Liver (tissue), 9 donors: ENCODE data around the gene CEP128. TPM values are rescaled to one million over a fixed set of nuclear protein-coding genes. Genes with fewer than 3 reads are reported as not detected.

Experiments
- DNase-seq: peaks from one replicate; pipeline ENCODE4 v3.0.0-alpha.2; 2017; ENCODE audit warnings: low spot score
- H3K27ac ChIP-seq, 2 donors: one replicate each; pipeline ENCODE4 v1.7.0; 2013; ENCODE audit warnings: inconsistent platforms in 2 of 2, low read length in 2 of 2, control low read depth in 1 of 2, low read depth in 1 of 2, mild to moderate bottlenecking in 1 of 2
- H3K27me3 ChIP-seq, 4 donors: one replicate each; pipeline versions ENCODE4 v1.6.1 to v1.7.0; 2013; ENCODE audit warnings: low read length in 3 of 4, inconsistent platforms in 1 of 4, mild to moderate bottlenecking in 1 of 4, moderate library complexity in 1 of 4; ENCODE audit not compliant: control insufficient read depth in 4 of 4, insufficient read depth in 4 of 4
- H3K36me3 ChIP-seq, 4 donors: one replicate each; pipeline versions ENCODE4 v1.6.1 to v1.7.0; 2013; ENCODE audit warnings: low read length in 3 of 4, mild to moderate bottlenecking in 3 of 4, low read depth in 1 of 4, moderate library complexity in 1 of 4; ENCODE audit not compliant: control insufficient read depth in 4 of 4, insufficient read depth in 3 of 4
- H3K4me1 ChIP-seq, 4 donors: one replicate each; pipeline versions ENCODE4 v1.6.1 to v1.7.0; 2013; ENCODE audit warnings: low read length in 3 of 4, mild to moderate bottlenecking in 3 of 4, moderate library complexity in 1 of 4; ENCODE audit not compliant: control insufficient read depth in 4 of 4, insufficient read depth in 4 of 4
- H3K4me3 ChIP-seq, 3 donors: one replicate each; pipeline versions ENCODE4 v1.6.1 to v1.7.0; 2013; ENCODE audit warnings: low read length in 3 of 3, control low read depth in 1 of 3, low read depth in 1 of 3, mild to moderate bottlenecking in 1 of 3
- H3K9ac ChIP-seq, 2 donors: one replicate each; pipeline ENCODE4 v1.7.0; 2013; ENCODE audit warnings: low read length in 2 of 2, mild to moderate bottlenecking in 2 of 2, moderate library complexity in 2 of 2, control low read depth in 1 of 2, low read depth in 1 of 2
- H3K9me3 ChIP-seq, 4 donors: one replicate each; pipeline versions ENCODE4 v1.6.1 to v1.7.0; 2013; ENCODE audit warnings: low read length in 3 of 4; ENCODE audit not compliant: control insufficient read depth in 4 of 4
- ATF3 ChIP-seq: IDR thresholded peaks from 2 replicates; pipeline ENCODE4 v1.6.1; 2016; ENCODE audit warnings: antibody characterized with exemption
- CTCF ChIP-seq: fragments of 150-350 bp; IDR thresholded peaks from 2 replicates; pipeline ENCODE4 v1.5.1; 2017; ENCODE audit warnings: improper control_type of control experiment, low read depth, low read length; ENCODE audit not compliant: missing input control
- FOXA2 ChIP-seq: IDR thresholded peaks from 2 replicates; pipeline ENCODE4 v1.6.1; 2016; ENCODE audit warnings: antibody characterized with exemption
- HNF4A ChIP-seq, 2 donors: conservative IDR thresholded peaks; 2 replicates each; pipeline ENCODE4 v1.6.1; 2016; ENCODE audit warnings: antibody characterized with exemption in 2 of 2, mild to moderate bottlenecking in 2 of 2
- HNF4G ChIP-seq: IDR thresholded peaks from 2 replicates; pipeline ENCODE4 v1.6.1; 2016; ENCODE audit warnings: antibody characterized with exemption
- JUND ChIP-seq, 2 donors: IDR thresholded peaks; 2 replicates each; pipeline ENCODE4 v1.6.1; 2016; ENCODE audit warnings: antibody characterized with exemption in 2 of 2
- MAX ChIP-seq: IDR thresholded peaks from 2 replicates; pipeline ENCODE4 v1.6.1; 2016; ENCODE audit warnings: antibody characterized with exemption
- NR2F2 ChIP-seq: IDR thresholded peaks from 2 replicates; pipeline ENCODE4 v1.6.1; 2016; ENCODE audit warnings: antibody characterized with exemption
- RAD21 ChIP-seq, 2 donors: IDR thresholded peaks; 2 replicates each; pipeline ENCODE4 v1.6.1; 2016; ENCODE audit warnings: antibody characterized with exemption in 2 of 2, mild to moderate bottlenecking in 2 of 2
- REST ChIP-seq: IDR thresholded peaks from 2 replicates; pipeline ENCODE4 v1.6.1; 2016; ENCODE audit warnings: antibody characterized with exemption, mild to moderate bottlenecking
- RXRA ChIP-seq, 2 donors: IDR thresholded peaks; 2 replicates each; pipeline ENCODE4 v1.6.1; 2017 to 2018; ENCODE audit warnings: antibody characterized with exemption in 2 of 2, mild to moderate bottlenecking in 1 of 2
- SP1 ChIP-seq: IDR thresholded peaks from 2 replicates; pipeline ENCODE4 v1.6.1; 2018; ENCODE audit warnings: antibody characterized with exemption, mild to moderate bottlenecking
- TAF1 ChIP-seq: conservative IDR thresholded peaks from 2 replicates; pipeline ENCODE4 v1.6.1; 2016; ENCODE audit warnings: antibody characterized with exemption, mild to moderate bottlenecking
- YY1 ChIP-seq: IDR thresholded peaks from 2 replicates; pipeline ENCODE4 v1.6.1; 2016; ENCODE audit warnings: antibody characterized with exemption, mild to moderate bottlenecking
- ZBTB33 ChIP-seq: IDR thresholded peaks from 2 replicates; pipeline ENCODE4 v1.6.1; 2016; ENCODE audit warnings: antibody characterized with exemption
- whole genome bisulfite sequencing: extraction: QIAGEN DNeasy Blood & Tissue Kit; methylation state at CpG from one replicate; pipeline ENCODE4 v1.1.7; 2013; 5-methylcytosine and 5-hydroxymethylcytosine counted together
- polyA plus RNA-seq, 2 donors: library from polyadenylated mRNA; stranded (reverse) in 1 of 2; unstranded in 1 of 2; fragments of 200-250 nt in 1 of 2; fragments of >200 nt in 1 of 2; fragmentation: Nextera tagmentation in 1 of 2; extraction: Ambion mirVana in 1 of 2; gene quantifications; one replicate each; pipeline versions ENCODE4 v1.2.1 to v1.2.3, GENCODE V29; 2013 to 2015
- total RNA-seq, 2 donors: library from RNA; depleted of rRNA; stranded (reverse); fragments of >200 nt; gene quantifications; one replicate each; pipeline ENCODE4 v1.2.3, GENCODE V29; 2014
- donor health status: healthy.
- donor health status: healthy.
- donor health status: healthy.
- donor health status: healthy.
- donor health status: healthy.

CEP128 gene
- total and polyA plus RNA-seq, 4 donors = 0.27 to 3.8 (median 1.4) TPM

- H3K9me3 ChIP-seq = no peaks in the 10 kb centered on the region
- no peak overlapping the region for H3K4me3 ChIP-seq
- H3K4me1 ChIP-seq = no peaks in the 10 kb centered on the region
- H3K9ac ChIP-seq = no peak overlapping the region
- 93% methylated on average over 4 of the region's 4 CpGs for WGBS
- H3K27ac ChIP-seq = no peak overlapping the region
- TF ChIP-seq RAD21 (IDR thresholded peaks at IDR 0.05) (no peak), HNF4G (no peak), ATF3 (no peak), JUND (IDR thresholded peaks at IDR 0.05) (no peak), REST (no peak), FOXA2 (no peak), ZBTB33 (no peak), HNF4A (conservative IDR thresholded peaks at IDR 0.05) (no peak), TAF1 (no peak)
- DNase-seq = no peak
- no peaks in the 10 kb centered on the region for H3K36me3 ChIP-seq
- H3K27me3 ChIP-seq = no peaks in the 10 kb centered on the region
Observed at GRCh38 chr14:80926397-80927082, 15.0 kb downstream of the CEP128 start.

GRCh38 chr14:80924365-80925103 lies 17.0 kb downstream of the CEP128 start:
- Histone ChIP-seq H3K27ac (no peak overlapping the region), H3K36me3 (no peaks in the 10 kb centered on the region), H3K4me3 (no peak overlapping the region), H3K4me1 (no peaks in the 10 kb centered on the region), H3K9me3 (no peaks in the 10 kb centered on the region), H3K9ac (no peak overlapping the region), H3K27me3 (no peaks in the 10 kb centered on the region)
- no peak for DNase-seq
- WGBS = 94% methylated on average over 2 of the region's 2 CpGs
- no peak for TF ChIP-seq REST
- no peak for TF ChIP-seq SP1
- no peak for TF ChIP-seq RXRA (IDR thresholded peaks at IDR 0.05)
- no peak for TF ChIP-seq JUND (IDR thresholded peaks at IDR 0.05)
- TF ChIP-seq ZBTB33 = no peak
- TF ChIP-seq ATF3 = no peak
- no peak for TF ChIP-seq HNF4A (conservative IDR thresholded peaks at IDR 0.05)
- no peak for TF ChIP-seq HNF4G
- TF ChIP-seq TAF1 = no peak
- no peak for TF ChIP-seq FOXA2
- no peak for TF ChIP-seq MAX
- no peak for TF ChIP-seq YY1
- no peak for TF ChIP-seq CTCF
- TF ChIP-seq RAD21 (IDR thresholded peaks at IDR 0.05) = no peak
- no peak for TF ChIP-seq NR2F2
